Measurements from ENCODE around the gene C14orf180.

The C14orf180 gene

DNA sequence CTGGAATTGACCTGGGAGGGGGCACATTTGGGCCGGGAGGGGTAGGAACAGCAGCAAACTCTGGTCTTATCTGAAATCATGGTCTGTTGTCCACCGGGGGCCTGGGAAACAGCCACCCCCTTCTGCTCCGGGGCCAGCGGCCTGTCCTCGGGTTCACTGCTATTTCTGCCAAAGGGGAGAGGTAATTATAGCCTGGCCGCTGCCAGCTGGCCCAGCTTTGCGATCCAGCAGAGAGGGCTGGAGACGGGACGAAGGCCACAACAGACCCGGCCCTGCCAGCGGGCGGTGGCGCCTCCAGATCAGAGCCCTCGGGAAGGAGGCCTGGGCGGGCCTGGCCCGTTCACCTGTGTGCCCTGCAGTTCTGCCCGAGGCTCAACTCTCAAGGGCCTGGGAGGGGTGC, at the start of gene C14orf180:
C14orf180 (plus strand) TSS at position 258 of the 400 bp plus-strand sequence. CDS start 6,667 bp downstream, outside the sequence.
- no peak for DNase-seq

GRCh38 chr14:104530646-104531045, 48.9 kb upstream of the C14orf180 start:
- DNase-seq = no peak

DNA sequence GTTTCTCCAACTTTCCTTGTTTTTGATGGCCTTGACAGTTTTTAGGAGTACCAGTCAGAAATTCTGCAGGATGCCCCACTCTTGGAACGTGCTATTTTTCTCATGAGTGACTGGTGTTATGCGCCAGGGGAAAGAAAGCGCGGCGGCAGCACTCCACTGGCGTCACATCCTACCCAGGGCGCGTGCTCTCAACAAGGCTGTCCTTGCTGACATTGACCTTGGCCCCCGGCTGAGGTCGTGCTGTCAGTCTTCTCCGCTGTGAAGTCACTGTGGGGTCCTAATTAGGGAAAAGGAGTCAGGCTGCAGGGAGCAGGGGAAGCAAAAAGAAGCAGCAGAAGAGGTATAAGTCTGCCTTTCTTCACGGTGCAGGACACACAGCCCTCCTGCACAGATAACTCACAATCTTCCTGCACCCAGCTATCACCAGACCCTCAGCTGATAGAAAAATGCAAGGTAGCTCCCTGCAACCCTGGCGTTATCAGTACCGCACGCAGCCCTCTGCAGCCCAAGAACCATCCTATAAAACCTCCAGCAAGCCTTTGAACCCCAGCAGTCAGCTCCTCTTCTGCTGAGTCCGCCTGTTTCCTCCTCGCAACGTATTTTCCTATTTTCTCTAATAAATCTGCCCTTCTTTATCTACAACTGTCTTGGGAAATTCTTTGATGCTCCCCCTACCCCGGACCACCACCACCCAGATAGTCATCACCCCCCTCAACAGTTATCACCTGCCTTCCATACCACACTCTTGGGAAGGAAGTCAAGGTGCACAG, 48.0 kb upstream of the C14orf180 start:
- no peak for DNase-seq

GRCh38 chr14:104532191-104532555, 47.4 kb upstream of the C14orf180 start:
- DNase-seq = no peak

- DNase-seq = no peak
Observed at GRCh38 chr14:104534036-104534435, 45.5 kb upstream of the C14orf180 start.

DNA sequence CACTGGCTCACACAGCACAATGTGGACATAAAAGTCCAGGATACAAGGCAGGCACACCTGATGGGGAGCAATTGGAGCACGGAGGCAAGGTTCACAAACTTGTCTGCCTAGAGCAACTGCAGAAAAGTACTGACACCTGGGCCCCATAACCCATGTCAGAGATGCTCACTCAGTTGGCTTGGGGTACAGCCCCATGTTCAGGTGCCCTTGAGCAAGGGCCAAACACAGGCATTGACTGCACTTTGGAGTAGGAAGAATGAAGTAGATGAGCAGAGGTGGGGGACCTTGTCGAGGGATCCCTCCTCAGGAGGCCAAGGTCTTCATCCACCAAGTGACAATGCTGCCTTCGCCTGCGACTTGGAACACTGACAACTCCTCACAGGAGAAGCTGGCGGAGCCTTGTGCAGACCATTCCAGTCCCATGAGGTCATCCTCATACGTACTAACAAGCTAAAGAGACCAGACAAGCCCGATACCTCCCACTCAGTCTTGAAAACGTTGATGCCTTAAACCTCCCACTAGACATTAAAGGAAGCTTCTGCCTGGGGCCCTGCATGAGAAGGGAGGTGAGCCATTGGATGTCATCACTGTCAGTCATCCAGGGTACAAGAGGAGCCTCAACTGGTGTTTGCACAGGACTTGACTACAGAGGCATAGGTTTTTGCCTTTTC, 42.5 kb upstream of the C14orf180 start:
- DNase-seq = no peak

DNA sequence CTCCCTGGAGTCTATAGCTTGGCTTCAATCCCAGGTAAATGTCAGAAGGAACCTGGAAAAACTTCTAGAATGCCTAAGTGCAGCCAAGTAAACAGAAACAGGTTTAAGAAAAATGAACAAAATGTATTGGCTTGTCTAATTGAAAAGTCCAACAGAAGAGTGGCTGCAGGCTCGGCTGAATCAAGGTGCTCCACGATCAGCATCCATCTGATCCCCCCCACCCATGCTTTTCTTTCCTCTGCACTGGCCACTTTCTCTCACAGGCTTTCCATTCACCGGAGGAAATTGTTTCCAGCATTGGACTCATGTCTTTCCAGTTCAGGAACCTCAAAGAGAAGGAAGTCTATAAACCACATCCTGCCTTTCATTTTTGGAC, 42.0 kb upstream of the C14orf180 start:
- DNase-seq = no peak

DNA sequence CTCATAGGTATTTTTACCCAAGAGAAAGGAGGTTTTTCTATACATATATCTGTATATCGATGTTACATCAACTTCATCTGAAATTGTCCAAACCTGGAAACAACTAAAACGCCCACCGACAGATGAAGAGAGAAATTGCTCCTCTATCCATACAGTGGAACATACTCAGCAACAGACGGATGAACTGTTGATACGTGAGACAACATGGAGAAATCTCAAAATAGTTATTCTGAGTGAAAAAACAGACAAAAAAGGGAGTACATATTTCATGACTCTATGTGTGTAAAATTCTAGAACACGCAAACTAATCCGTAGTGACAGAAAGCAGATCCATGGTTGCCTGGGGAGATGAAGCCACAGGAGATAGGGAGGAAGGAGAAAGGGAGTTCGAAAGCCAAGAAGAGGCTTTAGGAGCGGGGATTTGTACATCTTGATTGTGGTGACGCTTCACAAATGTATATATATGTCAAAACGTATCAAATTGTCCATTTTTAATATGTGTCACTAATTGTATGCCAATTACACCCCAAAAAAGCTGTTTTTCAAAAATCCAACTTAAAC, 37.6 kb upstream of the C14orf180 start:
- DNase-seq = no peak

DNA sequence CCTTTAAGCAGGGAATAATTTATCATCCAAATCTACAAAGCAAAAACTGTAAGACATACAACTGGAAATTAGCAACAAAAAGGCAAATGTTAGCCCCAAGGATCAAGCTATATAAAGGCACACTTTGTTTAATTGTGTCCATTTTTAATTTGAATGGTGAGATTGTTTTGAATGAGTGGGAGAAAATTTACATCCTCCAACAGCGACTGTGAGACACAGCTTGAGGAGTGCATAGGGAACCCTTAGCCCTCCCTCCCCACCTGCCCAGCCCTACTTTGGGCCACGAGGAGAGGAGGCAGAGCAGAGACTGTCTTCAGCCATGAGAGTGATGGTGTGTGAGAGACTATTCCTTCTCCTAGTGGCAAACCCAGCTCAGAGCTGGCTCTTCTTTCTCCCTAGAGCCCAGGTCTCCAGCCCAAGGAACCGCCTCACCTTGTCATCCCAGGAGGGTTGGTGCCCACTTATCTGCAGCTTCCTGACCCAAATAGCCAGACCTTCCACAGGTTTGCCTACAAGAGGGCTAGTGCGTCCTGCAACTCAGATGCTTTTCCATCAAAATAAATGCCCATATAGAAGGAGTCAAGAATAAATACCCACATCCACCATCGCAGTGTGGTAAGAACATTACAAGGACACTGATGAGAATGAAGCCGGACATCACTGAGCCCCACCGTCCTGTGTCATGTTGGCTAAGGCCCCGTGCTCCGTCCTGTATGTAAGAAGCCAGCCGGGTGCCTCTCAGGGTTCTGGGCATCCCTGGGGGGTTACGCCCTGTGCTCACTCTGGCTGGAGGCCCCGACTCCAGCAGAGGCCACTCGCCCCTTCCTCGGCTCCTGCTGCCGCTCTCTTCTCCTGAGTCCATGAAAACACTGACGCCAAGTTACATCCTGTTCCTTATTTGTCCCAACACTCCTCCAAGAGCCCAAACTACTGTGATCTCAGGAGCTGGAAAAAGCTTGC, 36.4 kb upstream of the C14orf180 start:
- no peak for DNase-seq

- no peak for DNase-seq
Observed at GRCh38 chr14:104544362-104544961, 35.1 kb upstream of the C14orf180 start.

GRCh38 chr14:104545151-104545941, 34.2 kb upstream of the C14orf180 start:
- DNase-seq = no peak

DNA sequence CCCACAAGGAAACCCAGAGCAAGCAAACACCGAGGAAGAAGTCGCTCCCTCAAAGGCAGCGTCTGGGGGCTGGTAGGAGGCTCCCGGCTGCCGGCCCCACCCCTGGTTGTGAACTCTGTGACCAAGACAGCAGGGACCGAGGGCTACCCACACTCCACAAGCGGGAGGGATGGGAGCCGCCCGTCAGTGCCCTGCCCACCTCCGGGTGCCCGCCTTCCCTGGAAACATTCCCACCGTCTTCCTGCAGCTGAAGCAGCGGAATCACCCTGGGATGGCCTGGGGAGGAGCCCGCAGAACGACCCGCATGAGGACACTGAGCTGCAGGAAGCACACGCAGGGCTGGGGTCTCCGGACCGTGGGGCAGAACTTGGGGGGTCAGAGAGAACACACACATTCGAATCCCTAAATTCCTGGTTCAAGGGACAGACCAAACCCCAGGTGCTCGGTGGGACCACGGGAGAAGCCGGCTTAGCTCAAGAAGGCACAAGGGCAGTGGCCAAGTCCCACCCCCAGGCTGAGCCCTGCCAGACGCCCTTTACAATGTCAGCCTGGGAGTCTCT, 33.5 kb upstream of the C14orf180 start:
- no peak for DNase-seq

DNA sequence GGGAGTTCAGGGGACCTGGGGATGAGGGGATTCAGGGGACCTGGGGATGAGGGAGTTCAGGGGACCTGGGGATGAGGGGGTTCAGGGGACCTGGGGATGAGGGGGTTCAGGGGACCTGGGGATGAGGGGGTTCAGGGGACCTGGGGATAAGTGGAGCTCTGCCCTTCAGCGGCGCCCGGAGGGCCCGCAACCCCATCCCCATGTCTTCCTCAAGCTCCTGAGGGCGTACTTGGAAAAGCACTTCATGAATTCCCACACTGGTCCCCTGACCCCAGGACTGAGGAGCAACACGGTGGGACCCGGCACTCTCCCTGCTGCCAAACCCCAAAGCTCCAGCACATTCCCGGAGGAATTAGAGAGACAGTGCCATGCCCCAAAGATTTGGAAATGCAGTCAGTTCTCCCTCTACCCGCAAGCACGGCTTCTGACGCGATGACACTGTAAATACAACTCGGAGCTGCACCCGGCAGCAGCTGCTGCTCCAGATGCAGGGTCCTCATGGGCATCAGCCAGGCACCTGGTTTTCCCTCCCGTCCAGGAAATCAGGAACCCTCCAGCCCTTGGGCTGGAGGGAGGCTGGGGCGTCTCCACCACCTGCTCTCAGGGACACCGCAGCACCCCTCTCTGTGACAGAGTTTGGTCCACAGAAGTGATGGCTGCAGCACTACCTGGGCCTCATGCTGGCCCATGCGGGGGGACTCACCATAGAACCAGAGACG, 32.8 kb upstream of the C14orf180 start:
- DNase-seq = no peak

DNA sequence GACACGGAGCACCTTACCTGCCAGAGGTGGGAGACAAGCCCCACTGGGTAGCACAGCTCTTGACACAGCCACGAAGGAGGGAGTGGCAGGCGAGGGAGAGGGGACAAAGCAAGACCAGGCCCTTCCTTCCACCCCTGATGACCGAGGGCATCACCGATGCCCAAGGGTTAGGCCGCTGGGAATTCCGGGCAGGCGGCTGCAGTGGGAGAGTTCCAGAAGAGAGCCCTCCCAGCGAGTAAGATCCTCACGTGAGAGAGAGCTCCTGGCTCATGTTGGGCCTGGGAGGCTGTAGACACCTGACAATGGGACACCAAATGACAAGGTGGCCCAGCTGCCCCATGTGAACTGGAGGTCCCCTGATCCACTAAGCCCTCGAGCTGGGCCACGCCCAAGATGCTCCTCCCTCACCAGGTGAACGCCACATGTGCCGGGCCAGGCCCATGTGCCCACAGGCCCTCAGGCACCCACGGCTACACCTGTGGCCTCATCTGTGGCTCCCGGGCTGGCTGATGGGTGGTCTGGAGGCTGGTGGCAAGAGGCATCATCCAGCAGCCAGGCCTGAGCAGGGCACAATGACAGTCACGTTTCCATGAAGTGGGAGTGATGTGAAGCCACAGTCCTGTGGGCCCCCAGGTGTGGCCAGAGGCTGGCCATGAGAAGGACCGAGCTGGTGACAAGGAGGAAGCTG, 32.1 kb upstream of the C14orf180 start:
- DNase-seq = no peak

- no peak for DNase-seq
Observed at GRCh38 chr14:104547998-104548700, 31.4 kb upstream of the C14orf180 start.

- no peak for DNase-seq
Observed at GRCh38 chr14:104548802-104549535, 30.6 kb upstream of the C14orf180 start.

GRCh38 chr14:104549536-104550339, 29.8 kb upstream of the C14orf180 start:
- no peak for DNase-seq

- DNase-seq = no peak
Observed at GRCh38 chr14:104550340-104550860, 29.2 kb upstream of the C14orf180 start.

Measured in GDM1 (cell line).